Fibroblast of pulmonary artery (primary cell): ENCODE measurements around the gene CACNA1S.

ENCODE experiments used
- DNase-seq: peaks from one replicate; pipeline ENCODE4 v3.0.0-alpha.2; 2010; ENCODE audit warnings: low read depth
- H3K4me3 ChIP-seq: replicated peaks from 2 replicates; pipeline ENCODE4 v1.5.1; 2011; ENCODE audit warnings: low read depth, mild to moderate bottlenecking, control low read depth, low read length, moderate library complexity
- TF ChIP-seq, protein P1 (sequence below): IDR thresholded peaks from 2 replicates; pipeline ENCODE4 v1.5.1; 2011; ENCODE audit warnings: mild to moderate bottlenecking, control low read depth, low read length, inconsistent platforms; ENCODE audit errors: missing control alignments

Gene CACNA1S

GRCh38 chr1:201006450-201006849, 105.8 kb downstream of the CACNA1S start:
- no peak overlapping the region for H3K4me3 ChIP-seq
- TF ChIP-seq, protein P1, sequence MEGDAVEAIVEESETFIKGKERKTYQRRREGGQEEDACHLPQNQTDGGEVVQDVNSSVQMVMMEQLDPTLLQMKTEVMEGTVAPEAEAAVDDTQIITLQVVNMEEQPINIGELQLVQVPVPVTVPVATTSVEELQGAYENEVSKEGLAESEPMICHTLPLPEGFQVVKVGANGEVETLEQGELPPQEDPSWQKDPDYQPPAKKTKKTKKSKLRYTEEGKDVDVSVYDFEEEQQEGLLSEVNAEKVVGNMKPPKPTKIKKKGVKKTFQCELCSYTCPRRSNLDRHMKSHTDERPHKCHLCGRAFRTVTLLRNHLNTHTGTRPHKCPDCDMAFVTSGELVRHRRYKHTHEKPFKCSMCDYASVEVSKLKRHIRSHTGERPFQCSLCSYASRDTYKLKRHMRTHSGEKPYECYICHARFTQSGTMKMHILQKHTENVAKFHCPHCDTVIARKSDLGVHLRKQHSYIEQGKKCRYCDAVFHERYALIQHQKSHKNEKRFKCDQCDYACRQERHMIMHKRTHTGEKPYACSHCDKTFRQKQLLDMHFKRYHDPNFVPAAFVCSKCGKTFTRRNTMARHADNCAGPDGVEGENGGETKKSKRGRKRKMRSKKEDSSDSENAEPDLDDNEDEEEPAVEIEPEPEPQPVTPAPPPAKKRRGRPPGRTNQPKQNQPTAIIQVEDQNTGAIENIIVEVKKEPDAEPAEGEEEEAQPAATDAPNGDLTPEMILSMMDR, result no peak
- no peak for DNase-seq

GRCh38 chr1:201004732-201005131, 107.5 kb downstream of the CACNA1S start:
- H3K4me3 ChIP-seq, result no peak overlapping the region
- DNase-seq, result no peak
- TF ChIP-seq, protein P1, result no peak

GRCh38 chr1:201004154-201004553, 108.1 kb downstream of the CACNA1S start:
- TF ChIP-seq, protein P1, result no peak
- no peak overlapping the region for H3K4me3 ChIP-seq
- DNase-seq, result no peak

DNA sequence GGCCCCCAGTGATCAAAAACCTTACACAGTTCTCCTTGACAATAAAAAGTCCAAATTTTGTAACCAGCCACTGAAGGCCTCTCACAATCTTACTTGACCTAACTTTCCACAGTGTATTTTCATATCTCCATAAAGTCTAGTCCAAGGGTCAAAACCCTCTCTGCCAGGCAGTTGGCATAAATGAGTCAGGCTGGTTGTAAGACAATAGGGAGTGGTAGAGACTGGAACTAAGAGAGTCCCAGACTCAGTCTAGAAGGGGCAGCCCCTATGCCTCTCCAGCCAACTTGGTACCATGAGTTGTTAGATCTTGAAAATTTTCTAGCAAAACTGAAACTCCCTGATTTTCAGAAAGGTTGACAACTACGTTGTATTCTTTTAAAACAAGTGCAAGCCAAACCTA, 109.7 kb downstream of the CACNA1S start:
- H3K4me3 ChIP-seq, result no peak overlapping the region
- TF ChIP-seq, protein P1, result no peak
- no peak for DNase-seq

DNA sequence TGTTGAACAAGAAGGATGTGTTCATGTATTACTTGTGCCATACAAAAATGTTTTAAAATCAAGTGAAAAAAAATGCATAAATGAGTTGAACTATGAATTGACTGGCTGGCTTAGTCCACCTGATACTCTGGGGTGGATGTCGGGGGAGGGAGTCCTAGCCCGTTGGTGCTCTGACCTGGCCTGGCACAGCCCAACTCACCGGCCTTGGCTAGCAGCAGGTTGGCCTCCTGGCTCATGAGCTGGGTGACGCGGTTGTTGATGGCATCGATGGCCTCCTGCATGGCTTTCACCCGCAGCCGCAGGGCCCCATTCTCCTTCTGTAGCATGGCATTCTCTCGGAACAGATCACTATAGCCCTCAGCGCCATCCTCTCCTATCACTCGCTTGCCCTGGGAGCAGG, 110.3 kb downstream of the CACNA1S start:
- no peak overlapping the region for H3K4me3 ChIP-seq
- DNase-seq, result no peak
- TF ChIP-seq, protein P1, result no peak

DNA sequence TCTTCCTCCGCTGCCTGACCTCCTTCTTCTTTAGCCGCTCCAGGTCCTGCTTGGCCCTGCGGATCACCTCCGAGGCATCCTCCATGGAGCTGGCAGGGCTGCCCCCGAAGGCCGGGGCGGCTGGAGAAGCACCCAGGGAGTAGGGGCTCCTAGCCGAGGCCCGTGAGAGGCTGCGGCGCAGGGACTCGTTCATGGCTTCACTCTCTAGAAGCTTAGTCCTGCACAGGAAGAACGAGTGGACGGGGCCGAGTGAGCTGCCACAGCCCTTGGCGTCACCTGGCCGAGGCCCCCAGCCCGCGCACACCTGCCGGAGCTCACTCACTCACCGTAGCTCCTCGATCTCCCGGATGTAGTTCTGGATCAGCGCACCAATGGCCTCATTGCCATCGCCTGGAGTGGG, 111.8 kb downstream of the CACNA1S start:
- H3K4me3 ChIP-seq, result no peak overlapping the region
- DNase-seq, result no peak
- TF ChIP-seq, protein P1, result no peak

GRCh38 chr1:200999667-201000066, 112.6 kb downstream of the CACNA1S start:
- DNase-seq, result no peak
- H3K4me3 ChIP-seq, result no peak overlapping the region
- TF ChIP-seq, protein P1, result no peak
